Astrocyte of the cerebellum (primary cell): ENCODE data around the gene ILF3.
A peak's percentile ranks its signal among the peaks of the same experiment; 100 is the strongest.

Experiments used
- DNase-seq: peaks from one replicate; pipeline ENCODE4 v3.0.0-alpha.2; 2011; ENCODE audit warnings: low read depth
- H3K4me3 ChIP-seq: 2 replicates; pipeline ENCODE4 v1.5.1; 2011; ENCODE audit warnings: mild to moderate bottlenecking, low read depth, low read length, moderate library complexity
- CTCF ChIP-seq: IDR thresholded peaks from 2 replicates; pipeline ENCODE4 v1.5.1; 2012; ENCODE audit warnings: low read length, low read depth, moderate library complexity, mild to moderate bottlenecking; ENCODE audit errors: missing control alignments
- in situ Hi-C: cut with HindIII; loops from 2 replicates; pipeline ENCODE4 v1.10.0; 2017; ENCODE audit warnings: low sequenced_read_pairs

The ILF3 gene

GRCh38 chr19:10625762-10626138, 28.4 kb upstream of the ILF3 start:
- DNase-seq: no peak
- no peak for TF ChIP-seq CTCF
- in situ Hi-C loops: no loop called here
- peak overlapping the region; percentile 55 for H3K4me3 ChIP-seq

- no peak for TF ChIP-seq CTCF
- H3K4me3 ChIP-seq: no peak overlapping the region
- in situ Hi-C loops: no loop called here
- DNase-seq: no peak
These were observed 22.3 kb upstream of the ILF3 start for GRCh38 chr19:10631874-10632273.

- no peak for TF ChIP-seq CTCF
- no peak overlapping the region for H3K4me3 ChIP-seq
- in situ Hi-C loops: no loop called here
- no peak for DNase-seq
These were observed 19.7 kb upstream of the ILF3 start for GRCh38 chr19:10634430-10634829.

GRCh38 chr19:10634963-10635362, 19.2 kb upstream of the ILF3 start:
- DNase-seq: no peak
- no peak for TF ChIP-seq CTCF
- in situ Hi-C loops: no loop called here
- no peak overlapping the region for H3K4me3 ChIP-seq

- no peak for TF ChIP-seq CTCF
- in situ Hi-C loops: no loop called here
- H3K4me3 ChIP-seq: no peak overlapping the region
- no peak for DNase-seq
These were observed 17.7 kb upstream of the ILF3 start for GRCh38 chr19:10636304-10636972.

GRCh38 chr19:10637894-10638293, 16.3 kb upstream of the ILF3 start:
- DNase-seq: no peak
- TF ChIP-seq CTCF: no peak

More at GRCh38 chr19:10637894-10638293, 16.3 kb upstream of the ILF3 start:
- in situ Hi-C loops: no loop called here
- no peak overlapping the region for H3K4me3 ChIP-seq
